CD4-positive, alpha-beta T cell treated with Interleukin-17A for 1 hour (primary cell): ENCODE measurements around the gene CNNM2.
A peak's percentile ranks its signal among the peaks of the same experiment; 100 is the strongest.
"Not testable (repeated sequence)": the region's sequence is repeated elsewhere in the genome, so short reads cannot be mapped to it uniquely, and the experiment has no call there.

Experiments used
- DNase-seq: peaks from one replicate; pipeline ENCODE4 v3.0.0-alpha.2; 2020

CNNM2 gene

GRCh38 chr10:103042129-103042528, 124.0 kb downstream of the CNNM2 start:
- DNase-seq = no peak

DNA sequence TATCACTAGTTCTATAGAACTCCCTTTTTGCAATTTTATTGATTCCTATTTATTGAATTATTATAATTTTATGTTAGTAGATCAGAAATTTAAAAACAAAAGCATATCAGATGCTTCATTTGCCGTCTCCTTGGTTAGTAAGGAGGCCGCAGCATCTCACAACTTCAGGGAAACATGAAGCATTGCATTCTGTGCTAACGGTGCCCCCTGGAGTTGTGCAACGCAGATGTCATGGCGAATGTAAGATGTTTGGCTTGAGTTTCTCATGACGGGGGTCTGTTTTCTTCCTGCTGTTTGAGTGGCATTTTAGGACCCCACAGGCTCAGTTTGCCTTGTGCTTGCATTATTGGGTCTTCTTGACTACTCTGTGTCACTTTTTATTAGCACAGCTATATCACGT, 124.8 kb downstream of the CNNM2 start:
- DNase-seq = no peak

- no peak for DNase-seq
These were observed 126.9 kb downstream of the CNNM2 start for GRCh38 chr10:103044942-103045489.

GRCh38 chr10:103045961-103046360, 127.9 kb downstream of the CNNM2 start:
- no peak for DNase-seq

GRCh38 chr10:103047381-103047780, 129.3 kb downstream of the CNNM2 start:
- DNase-seq = no peak

DNA sequence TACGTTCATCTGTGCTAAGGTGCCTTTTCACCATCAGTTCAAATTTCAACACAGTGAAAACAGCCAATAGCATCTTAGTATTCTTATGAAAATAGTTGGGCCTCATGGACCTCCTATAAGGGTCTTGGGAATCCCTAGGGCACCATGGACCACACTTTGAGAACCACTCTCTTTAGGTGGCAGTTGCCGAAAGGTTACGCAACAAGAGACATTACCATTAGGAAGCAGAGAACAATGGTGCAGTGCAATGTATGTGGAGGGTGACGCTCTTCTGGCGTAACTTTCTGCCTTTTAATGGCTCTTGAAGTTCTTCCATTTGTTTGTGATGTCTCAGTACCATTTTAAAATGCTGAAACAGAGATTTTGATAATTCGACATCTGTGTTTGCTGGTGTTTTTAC, 131.1 kb downstream of the CNNM2 start:
- no peak for DNase-seq

- DNase-seq = peak; percentile 80
These were observed 135.8 kb downstream of the CNNM2 start for GRCh38 chr10:103053659-103054581.

DNA sequence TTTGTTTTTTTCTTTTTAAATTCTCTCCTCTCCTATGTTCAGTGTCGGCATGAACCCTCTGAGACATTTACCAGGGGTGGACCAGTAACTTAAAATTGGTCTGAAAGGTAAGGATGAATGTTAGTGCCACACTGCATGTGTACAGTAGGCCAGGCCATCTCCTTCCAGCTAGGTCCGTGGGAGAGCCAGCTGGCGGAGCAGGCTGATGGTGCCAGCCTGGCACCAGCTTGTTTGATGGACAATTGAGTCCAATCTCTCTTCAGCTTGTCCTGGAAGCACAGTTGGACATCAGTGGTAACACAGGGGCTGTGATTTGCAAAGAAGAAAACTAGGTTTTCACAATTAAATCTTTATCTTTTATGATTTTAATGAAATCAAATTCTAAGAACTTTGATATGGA, 136.5 kb downstream of the CNNM2 start:
- DNase-seq = no peak

DNA sequence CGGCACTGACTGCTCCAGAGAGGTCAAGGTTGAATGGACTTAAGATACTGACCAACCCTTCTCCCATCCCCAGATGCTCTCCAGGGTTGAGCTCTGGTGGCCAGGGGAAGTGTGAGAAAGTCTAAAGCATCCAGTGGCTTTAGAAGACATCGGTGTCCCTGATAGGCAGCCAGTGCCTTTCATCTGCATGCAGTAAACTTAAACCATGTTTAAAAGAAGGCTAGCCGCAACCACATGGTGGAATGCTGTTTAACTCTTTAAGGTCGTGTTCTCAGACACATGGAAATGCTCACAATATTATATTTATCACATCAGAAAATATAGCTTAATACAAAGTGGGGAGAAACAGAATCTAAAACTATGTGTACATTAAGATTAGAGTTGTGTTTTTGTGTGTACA, 137.0 kb downstream of the CNNM2 start:
- DNase-seq = no peak

DNA sequence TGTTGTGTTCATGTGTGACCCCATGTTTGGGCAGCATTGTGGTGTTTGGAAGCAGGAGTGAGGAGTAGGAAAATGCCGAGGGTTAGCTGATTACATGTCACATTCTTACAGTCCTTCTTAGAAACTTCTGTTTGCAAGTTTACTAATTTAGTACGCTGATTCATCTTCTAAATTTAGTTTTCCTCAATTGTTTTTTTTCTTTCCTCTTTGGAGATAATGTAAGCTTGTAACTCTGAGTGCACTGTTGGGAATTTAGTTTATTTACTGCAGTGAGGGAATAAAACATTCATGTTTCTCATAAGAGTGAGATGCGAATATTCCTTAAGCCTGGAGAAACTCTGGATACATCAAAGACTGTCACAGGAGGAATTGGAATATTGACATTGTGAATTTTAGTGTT, 139.9 kb downstream of the CNNM2 start:
- no peak for DNase-seq

DNA sequence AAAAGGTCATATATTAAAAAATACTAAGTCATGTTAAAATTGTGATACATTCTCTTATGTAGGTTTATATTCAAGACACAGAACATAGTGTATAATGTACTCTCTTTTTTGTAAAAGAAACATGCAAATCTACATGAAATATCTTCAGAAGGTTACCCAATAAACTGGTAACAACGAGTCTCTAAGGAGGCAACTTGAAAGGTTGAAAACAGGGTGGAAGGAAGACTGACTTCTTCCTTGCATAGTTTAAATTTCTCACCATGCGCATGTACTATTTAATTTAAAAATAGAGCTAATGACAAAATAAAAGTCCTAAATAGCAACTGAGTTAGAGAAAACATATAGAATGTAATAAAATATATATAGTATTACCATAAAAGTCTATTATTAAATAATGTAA, 142.5 kb downstream of the CNNM2 start:
- DNase-seq = no peak

DNA sequence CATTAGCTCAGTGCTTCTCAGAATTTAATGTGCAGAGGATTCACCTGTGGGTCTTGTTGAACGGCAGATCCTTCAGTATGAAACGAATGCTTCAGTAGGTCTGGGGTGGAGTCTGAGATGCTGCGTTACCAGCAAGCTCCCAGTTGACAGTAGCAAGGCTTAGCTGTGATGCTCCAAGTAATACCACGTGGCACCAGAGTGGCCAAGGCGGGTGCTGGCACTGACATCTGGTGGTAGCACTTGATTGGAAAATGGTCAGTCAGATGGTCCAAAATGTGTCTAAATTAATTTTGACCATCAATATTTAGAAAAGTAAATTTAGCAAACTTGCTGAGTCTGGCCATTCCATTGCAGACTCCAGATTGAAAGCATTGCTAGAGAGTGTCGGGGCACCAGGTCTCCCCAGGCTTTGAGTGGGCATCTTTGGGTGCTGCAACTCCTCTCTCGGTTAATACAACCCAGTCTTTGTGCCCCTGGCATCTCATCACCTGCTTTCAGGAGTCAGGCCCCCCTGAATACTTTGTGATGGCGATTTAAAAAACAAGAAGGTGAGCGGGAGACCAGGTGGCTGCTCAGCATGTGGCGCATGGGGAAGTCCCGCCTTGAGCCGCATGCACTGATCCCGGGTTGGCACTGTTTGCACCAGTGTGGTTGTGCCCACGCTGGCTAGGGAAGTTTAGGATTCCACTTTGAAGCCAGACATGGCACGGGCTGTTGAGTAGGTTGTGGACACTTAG, 144.9 kb downstream of the CNNM2 start:
- DNase-seq = no peak

GRCh38 chr10:103064956-103065355, 146.9 kb downstream of the CNNM2 start:
- no peak for DNase-seq

DNA sequence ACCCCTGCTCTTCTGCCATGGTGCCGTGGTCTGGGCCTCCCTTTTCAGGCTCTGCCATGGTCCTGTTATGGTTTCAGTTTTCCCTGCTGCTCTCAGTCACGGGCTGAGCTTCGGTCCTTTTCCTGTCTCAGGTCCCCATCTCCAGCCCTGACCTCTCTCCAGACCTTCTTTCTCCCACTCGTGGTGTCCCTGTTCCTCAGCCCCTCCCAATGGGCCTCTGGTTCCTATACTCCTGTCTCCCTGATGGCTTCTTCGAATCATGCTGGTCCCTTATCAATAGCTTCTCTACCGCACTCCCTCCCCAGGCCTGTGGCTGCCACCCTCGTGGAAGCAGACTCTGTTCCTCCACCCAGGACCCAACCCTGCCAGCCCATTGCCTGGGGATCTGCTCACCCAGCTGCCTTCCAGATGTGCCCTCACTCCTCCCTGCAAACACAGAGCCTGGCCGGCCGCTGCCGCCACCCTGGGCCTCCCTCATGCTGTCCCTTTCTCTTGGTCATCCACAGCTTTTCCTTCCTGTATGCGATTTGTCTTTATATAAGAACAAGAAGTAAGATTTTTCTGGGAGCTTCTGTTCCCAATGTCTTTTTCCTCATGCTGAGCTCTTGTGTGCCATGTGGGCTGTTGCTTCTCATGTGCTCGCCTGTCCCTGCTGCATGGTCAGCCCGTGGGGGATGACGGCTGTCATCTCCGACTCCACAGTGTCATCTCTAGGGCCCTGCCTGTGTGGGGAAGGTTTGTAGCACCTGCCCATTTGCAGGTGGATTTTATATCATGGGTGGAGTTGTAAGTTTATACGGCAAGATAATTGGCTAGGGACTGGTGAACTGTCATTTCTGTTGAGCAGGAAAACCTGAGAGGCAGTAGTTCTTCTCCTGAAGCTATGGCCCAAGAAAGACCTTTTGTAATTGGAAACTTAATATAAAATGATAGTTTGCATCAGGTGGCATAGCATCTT, 148.3 kb downstream of the CNNM2 start:
- no peak for DNase-seq

GRCh38 chr10:103067099-103067477, 149.0 kb downstream of the CNNM2 start:
- DNase-seq = not testable (repeated sequence)

- DNase-seq = no peak
These were observed 149.4 kb downstream of the CNNM2 start for GRCh38 chr10:103067484-103067883.

DNA sequence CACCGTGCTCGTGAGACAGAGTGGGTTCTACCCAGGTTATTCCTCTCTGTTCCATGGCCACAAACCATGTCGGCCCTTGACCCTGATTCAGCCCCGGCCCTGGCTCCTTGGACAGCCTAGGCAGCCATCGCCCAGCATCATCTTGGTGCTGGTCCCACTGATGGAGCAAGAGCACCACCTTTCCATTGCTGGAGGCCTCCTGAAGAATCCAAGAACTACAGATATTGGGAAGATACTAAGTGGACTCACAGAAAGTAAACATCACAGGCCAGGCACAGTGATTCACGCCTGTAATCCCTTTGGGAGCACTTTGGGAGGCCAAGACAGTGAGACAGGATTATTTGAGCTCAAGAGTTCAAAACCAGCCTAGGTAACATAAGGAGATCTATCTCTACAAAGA, 149.9 kb downstream of the CNNM2 start:
- DNase-seq = no peak

DNA sequence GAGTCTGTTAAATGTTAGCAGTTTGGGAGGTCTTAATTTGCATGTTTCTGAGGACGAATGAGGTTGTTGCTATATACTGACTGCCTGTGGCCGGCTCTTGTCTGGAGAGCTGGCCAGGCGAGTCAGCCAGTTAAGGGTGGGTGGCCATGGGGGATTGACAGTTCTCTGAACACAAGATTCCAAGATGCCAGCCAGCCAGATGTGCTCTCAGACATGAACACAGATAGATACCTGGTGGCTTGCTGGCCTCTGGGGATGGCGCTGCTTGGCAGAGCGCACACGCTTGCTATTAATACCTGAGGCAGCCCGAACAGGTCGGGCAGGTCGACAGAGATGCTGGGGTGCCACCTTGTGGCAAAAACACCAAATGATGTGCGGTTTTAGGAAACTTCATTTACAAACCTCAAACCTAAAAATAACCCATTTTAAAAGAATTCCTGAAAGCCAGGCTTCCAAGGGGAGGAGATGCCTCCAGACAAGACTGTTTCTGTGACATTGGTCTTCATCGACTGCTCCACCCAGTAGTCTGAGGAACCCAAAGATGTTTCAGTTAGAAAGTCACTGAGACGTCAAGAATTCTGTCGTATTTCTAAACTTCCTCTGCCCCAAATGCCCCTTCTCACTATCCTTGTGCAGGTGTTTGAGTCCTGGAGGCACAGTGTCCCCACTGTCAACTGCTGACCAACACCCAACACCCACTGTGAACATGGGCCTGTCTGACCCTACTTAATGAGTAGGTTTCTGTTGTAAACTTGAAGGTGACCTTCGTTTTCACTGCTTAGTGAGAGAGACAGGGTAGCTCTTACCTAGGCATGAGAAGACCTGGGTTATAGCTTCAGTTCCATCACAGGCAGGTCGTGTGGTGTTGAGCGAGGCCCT, 151.6 kb downstream of the CNNM2 start:
- peak; percentile 76 for DNase-seq

GRCh38 chr10:103072276-103072675, 154.2 kb downstream of the CNNM2 start:
- no peak for DNase-seq

DNA sequence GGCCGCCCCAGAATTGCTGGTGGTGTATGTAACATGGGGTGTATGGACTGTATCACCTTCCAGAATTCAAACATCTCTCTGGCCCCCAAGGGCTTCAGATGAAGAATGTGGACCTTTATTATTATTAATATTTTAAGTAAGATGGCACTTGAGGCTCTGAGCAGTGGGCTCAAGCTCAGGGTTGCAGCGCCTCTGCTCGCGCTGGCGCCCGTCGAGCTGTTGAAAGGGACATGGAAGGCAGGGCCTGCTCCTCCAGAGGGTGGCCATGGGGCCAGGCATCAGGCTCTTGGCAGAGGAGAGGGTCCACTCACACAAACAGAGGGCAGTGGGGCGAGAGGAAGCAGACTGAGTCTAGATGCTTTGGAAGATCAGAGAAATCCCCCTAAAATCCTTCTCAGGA, 154.8 kb downstream of the CNNM2 start:
- DNase-seq = no peak

DNA sequence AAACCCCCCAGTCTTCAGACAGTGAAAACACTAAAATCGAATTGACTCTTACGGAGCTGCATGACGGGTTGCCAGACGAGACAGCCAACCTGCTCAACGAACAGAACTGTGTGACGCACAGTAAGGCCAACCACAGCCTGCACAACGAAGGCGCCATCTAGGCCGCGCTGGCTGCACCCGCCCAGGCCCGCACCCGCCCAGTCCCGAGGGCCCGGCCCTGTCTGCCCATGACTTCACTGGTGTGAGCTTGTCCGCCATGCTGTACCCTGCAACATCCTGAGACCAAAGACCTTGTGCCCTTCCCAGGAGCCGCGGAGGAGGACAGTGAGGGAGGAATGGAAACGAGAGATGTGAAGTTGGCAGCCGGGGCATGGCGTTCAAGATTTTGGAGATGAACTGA, 158.9 kb downstream of the CNNM2 start:
- no peak for DNase-seq
